ENCODE measurements around the gene FABP6.

- TF ChIP-seq POLR2A (IDR thresholded peaks at IDR 0.05) (no peak), CTCF (IDR thresholded peaks at IDR 0.05) (no peak)
Measured at GRCh38 chr5:160187091-160187490, 42.2 kb upstream of the FABP6 start.

Data from lower leg skin (tissue), 3 donors.